Measurements from ENCODE around the gene AGRN.
"Not testable (repeated sequence)": the region's sequence is repeated elsewhere in the genome, so short reads cannot be mapped to it uniquely, and the experiment has no call there.

The AGRN gene

DNA sequence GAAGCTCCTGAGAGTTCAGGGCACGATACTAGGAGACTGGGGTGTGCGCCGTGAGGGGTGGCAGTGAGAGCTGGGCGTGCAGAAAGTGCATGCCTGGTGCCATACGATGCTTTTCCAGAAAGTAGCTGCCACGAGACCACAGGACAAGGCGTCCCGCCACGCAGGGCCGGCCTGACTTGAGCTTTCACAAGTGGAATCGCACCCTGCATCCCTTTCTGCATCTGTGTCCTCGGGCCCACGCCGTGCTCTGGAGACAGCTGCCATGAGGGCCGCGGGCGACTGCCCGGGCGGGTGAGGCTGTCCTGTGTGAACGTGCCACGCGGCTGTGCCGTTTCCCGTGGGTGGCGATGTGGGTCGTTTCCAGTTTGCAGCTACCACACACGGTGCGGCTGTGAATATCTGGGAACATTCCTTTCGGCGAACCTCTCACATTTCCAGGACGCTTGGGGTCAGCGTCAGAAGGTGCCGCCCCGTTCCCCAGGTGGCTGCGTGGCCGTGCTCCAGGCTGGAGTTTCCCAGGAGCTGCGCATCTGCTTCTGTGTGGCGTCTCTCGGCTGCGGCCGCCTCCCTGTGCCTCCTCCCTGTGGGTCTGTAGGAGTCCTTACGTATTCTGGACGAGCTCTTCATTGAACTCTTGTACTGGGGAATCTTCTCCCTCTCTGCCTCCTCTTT is 37.0 kb upstream of the AGRN start:
- WGBS, 2 experiments = 88 to 89% methylated on average over 43 of the region's 43 CpGs
- Histone ChIP-seq H3K9me3 (ENCODE audit: control insufficient read depth, low read length) (no peaks in the 10 kb centered on the region), H3K4me1 (ENCODE audit: control insufficient read depth, insufficient read depth, low read length) (no peaks in the 10 kb centered on the region), H3K4me3 (ENCODE audit: insufficient read depth, low read depth, low read length) (no peak overlapping the region), H3K36me3 (ENCODE audit: control insufficient read depth, insufficient read depth, low read length) (no peaks in the 10 kb centered on the region), H3K27ac (ENCODE audit: insufficient read depth, low read depth, low read length, poor library complexity, severe bottlenecking) (no peak overlapping the region), H3K27me3 (ENCODE audit: control insufficient read depth, insufficient read depth, low read length, poor library complexity, severe bottlenecking) (peaks cover 57% of the 10 kb centered on the region)

DNA sequence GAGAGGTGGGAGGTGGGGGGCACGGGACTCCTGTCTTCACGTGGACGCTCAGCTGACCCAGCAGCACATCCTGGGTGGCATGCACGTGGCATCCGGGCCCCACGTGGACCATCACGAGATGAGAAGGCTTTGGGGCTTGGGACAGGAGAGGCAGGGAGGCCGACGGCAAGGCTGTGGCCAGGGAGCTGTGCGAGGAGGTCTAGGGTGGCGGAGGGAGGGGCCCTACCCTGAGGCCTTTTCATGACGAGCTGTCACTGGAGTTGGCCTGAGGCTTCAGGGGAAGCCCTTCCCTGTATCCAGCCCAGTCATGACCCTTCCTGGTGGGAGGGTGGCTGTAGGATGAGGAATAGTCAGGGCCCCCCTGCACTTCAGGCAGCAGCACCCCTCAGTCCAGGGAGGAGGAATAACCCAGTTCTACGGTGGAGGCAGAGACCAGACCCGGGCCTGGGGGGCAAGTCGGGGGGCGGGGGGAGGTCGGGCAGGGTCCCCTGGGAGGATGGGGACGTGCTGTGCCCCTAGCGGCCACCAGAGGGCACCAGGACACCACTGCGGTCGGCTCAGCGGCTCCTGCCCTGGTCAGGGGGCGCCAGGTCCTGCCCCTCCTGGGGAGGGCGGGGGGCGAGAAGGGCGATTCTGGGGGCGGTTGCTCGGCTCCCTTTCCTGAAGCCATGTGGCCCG is 36.0 kb upstream of the AGRN start:
- H3K27me3 ChIP-seq (ENCODE audit: control insufficient read depth, insufficient read depth, low read length, poor library complexity, severe bottlenecking) = peaks cover 61% of the 10 kb centered on the region
- WGBS, 2 experiments = 21 to 24% methylated on average over 29 of the region's 29 CpGs
- no peaks in the 10 kb centered on the region for H3K9me3 ChIP-seq (ENCODE audit: control insufficient read depth, low read length)

DNA sequence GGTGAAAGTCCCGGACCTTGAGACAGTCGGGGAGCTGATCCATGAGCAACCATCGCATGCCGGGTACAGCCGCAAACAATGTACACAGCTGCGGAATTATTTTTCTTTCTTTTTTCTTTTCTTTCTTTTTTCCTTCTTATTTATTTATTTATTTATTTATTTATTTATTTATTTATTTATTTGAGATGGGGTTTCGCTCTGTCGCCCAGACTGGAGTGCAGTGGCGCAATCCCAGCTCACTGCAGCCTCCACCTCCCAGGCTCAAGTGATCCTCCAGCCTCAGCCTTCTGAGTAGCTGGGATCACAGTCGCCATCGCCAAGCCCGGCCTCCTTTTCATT is 35.5 kb upstream of the AGRN start:
- Histone ChIP-seq H3K4me1 (ENCODE audit: control insufficient read depth, insufficient read depth, low read length) (no peaks in the 10 kb centered on the region), H3K36me3 (ENCODE audit: control insufficient read depth, insufficient read depth, low read length) (no peaks in the 10 kb centered on the region), H3K27ac (ENCODE audit: insufficient read depth, low read depth, low read length, poor library complexity, severe bottlenecking) (no peak overlapping the region), H3K27me3 (ENCODE audit: control insufficient read depth, insufficient read depth, low read length, poor library complexity, severe bottlenecking) (peaks cover 66% of the 10 kb centered on the region), H3K9me3 (ENCODE audit: control insufficient read depth, low read length) (no peaks in the 10 kb centered on the region), H3K4me3 (ENCODE audit: insufficient read depth, low read depth, low read length) (no peak overlapping the region)
- WGBS, 2 experiments = 66 to 71% methylated on average over 9 to 10 of the region's 12 CpGs

More for the DNA sequence above, 36.0 kb upstream of the AGRN start:
- H3K4me1 ChIP-seq (ENCODE audit: control insufficient read depth, insufficient read depth, low read length) = no peaks in the 10 kb centered on the region
- no peak overlapping the region for H3K27ac ChIP-seq (ENCODE audit: insufficient read depth, low read depth, low read length, poor library complexity, severe bottlenecking)
- no peak overlapping the region for H3K4me3 ChIP-seq (ENCODE audit: insufficient read depth, low read depth, low read length)
- H3K36me3 ChIP-seq (ENCODE audit: control insufficient read depth, insufficient read depth, low read length) = no peaks in the 10 kb centered on the region

DNA sequence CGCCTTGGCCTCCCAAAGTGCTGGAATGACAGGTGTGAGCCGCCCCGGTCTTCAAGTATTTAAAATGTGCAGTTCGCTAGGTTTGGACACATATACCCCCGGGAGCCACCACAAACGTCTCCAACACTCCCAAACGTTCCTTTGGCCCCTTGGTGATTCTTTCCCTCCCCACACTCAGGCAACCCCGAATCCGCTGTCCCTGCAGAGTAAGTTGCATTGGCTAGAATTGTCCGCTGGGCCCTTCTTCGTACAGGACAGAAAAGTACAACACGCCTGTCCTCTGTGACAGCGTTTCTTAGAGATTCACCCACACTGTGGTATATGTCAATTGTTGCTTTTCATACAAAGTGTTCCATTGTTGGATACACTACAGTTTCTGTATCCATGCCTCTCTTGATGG is 34.8 kb upstream of the AGRN start:
- H3K27ac ChIP-seq (ENCODE audit: insufficient read depth, low read depth, low read length, poor library complexity, severe bottlenecking) = no peak overlapping the region
- H3K27me3 ChIP-seq (ENCODE audit: control insufficient read depth, insufficient read depth, low read length, poor library complexity, severe bottlenecking) = peaks cover 67% of the 10 kb centered on the region
- WGBS, 2 experiments = 84 to 85% methylated on average over 13 of the region's 13 CpGs
- H3K36me3 ChIP-seq (ENCODE audit: control insufficient read depth, insufficient read depth, low read length) = no peaks in the 10 kb centered on the region
- H3K4me1 ChIP-seq (ENCODE audit: control insufficient read depth, insufficient read depth, low read length) = no peaks in the 10 kb centered on the region
- no peaks in the 10 kb centered on the region for H3K9me3 ChIP-seq (ENCODE audit: control insufficient read depth, low read length)
- H3K4me3 ChIP-seq (ENCODE audit: insufficient read depth, low read depth, low read length) = no peak overlapping the region

DNA sequence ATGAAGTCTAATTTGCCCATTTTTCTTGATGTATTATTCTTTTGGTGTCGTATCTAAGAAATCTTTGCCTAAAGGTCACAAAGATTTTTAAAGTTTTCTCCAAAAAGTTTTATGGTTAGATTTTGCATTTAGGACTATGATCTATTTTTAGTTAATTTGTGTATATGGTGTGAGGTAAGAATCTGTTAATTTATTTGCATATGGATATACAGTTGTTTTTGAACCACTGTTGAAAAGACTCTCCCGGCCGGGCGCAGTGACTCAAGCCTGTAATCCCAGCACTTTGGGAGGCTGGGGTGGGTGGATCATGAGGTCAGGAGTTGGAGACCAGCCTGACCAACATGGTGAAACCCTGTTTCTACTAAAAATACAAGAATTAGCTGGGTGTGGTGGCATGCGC is 31.9 kb upstream of the AGRN start:
- not testable (repeated sequence) for H3K36me3 ChIP-seq (ENCODE audit: control insufficient read depth, insufficient read depth, low read length); H3K4me1 ChIP-seq (ENCODE audit: control insufficient read depth, insufficient read depth, low read length); H3K4me3 ChIP-seq (ENCODE audit: insufficient read depth, low read depth, low read length); H3K27ac ChIP-seq (ENCODE audit: insufficient read depth, low read depth, low read length, poor library complexity, severe bottlenecking); H3K9me3 ChIP-seq (ENCODE audit: control insufficient read depth, low read length)
- peaks cover 54% of the 10 kb centered on the region for H3K27me3 ChIP-seq (ENCODE audit: control insufficient read depth, insufficient read depth, low read length, poor library complexity, severe bottlenecking)
- 82 to 87% methylated on average over 5 of the region's 5 CpGs for WGBS, 2 experiments

DNA sequence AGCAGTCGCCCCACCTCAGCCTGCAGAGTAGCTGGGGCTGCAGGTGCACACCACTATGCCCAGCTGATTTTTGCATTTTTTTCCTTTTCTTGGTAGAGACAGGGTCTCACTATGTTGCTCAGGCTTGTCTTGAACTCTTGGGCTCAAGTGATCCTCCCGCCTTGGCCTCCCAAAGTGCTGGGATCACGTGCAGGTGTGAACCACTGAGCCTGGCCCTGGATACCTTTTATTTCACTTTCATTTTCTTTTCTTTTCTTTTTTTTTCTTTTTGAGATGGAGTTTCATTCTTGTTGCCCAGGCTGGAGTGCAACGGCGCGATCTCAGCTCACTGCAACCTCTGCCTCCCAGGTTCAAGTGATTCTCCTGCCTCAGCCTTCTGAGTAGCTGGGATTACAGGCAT is 28.6 kb upstream of the AGRN start:
- not testable (repeated sequence) for H3K9me3 ChIP-seq (ENCODE audit: control insufficient read depth, low read length); H3K27ac ChIP-seq (ENCODE audit: insufficient read depth, low read depth, low read length, poor library complexity, severe bottlenecking); H3K4me3 ChIP-seq (ENCODE audit: insufficient read depth, low read depth, low read length); H3K36me3 ChIP-seq (ENCODE audit: control insufficient read depth, insufficient read depth, low read length); H3K4me1 ChIP-seq (ENCODE audit: control insufficient read depth, insufficient read depth, low read length)
- WGBS, 2 experiments = 92% methylated on average over 6 of the region's 6 CpGs
- peaks cover 44% of the 10 kb centered on the region for H3K27me3 ChIP-seq (ENCODE audit: control insufficient read depth, insufficient read depth, low read length, poor library complexity, severe bottlenecking)

DNA sequence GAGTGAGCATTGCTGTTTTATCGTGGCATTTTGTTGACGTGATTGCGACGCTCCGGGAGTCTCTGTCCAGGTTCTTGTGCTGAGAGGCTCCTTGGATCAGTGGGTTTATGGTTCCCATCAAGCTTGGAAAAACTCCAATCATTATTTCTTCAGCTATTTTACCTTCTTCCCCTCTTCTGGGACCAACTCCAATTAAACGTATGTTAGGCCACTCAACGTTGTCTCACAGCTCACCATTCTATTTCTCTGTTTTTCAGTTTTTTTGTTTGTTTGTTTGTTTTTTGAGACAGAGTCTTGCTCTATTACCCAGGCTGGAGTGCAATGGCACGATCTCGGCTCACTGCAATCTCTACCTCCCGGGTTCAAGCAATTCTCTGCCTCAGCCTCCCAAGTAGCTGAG is 28.0 kb upstream of the AGRN start:
- Histone ChIP-seq H3K9me3 (ENCODE audit: control insufficient read depth, low read length) (no peaks in the 10 kb centered on the region), H3K27me3 (ENCODE audit: control insufficient read depth, insufficient read depth, low read length, poor library complexity, severe bottlenecking) (peaks cover 44% of the 10 kb centered on the region), H3K4me1 (ENCODE audit: control insufficient read depth, insufficient read depth, low read length) (no peaks in the 10 kb centered on the region), H3K4me3 (ENCODE audit: insufficient read depth, low read depth, low read length) (no peak overlapping the region), H3K36me3 (ENCODE audit: control insufficient read depth, insufficient read depth, low read length) (no peaks in the 10 kb centered on the region), H3K27ac (ENCODE audit: insufficient read depth, low read depth, low read length, poor library complexity, severe bottlenecking) (no peak overlapping the region)
- 86 to 90% methylated on average over 10 of the region's 10 CpGs for WGBS, 2 experiments

DNA sequence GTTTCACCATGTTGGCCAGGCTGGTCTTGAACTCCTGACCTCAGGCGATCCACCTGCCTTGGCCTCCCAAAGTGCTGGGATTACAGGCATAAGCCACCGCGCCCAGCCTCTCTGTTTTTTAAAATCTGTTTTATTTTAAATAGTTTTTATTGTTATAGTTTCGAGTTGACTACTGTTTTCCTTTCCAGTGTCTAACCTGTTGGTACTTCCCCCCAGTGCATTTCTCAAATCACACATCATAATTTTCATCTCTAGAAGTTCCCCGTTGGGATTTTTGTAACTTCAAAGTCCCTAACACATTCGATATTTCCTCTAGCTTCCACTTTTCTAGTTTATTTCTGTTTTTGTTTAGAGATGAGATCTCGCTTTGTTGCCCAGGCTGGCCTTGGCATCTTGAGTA is 27.6 kb upstream of the AGRN start:
- Histone ChIP-seq H3K4me3 (ENCODE audit: insufficient read depth, low read depth, low read length) (no peak overlapping the region), H3K4me1 (ENCODE audit: control insufficient read depth, insufficient read depth, low read length) (peaks cover 4% of the 10 kb centered on the region), H3K27me3 (ENCODE audit: control insufficient read depth, insufficient read depth, low read length, poor library complexity, severe bottlenecking) (peaks cover 48% of the 10 kb centered on the region), H3K9me3 (ENCODE audit: control insufficient read depth, low read length) (no peaks in the 10 kb centered on the region), H3K27ac (ENCODE audit: insufficient read depth, low read depth, low read length, poor library complexity, severe bottlenecking) (no peak overlapping the region), H3K36me3 (ENCODE audit: control insufficient read depth, insufficient read depth, low read length) (no peaks in the 10 kb centered on the region)
- 91 to 95% methylated on average over 6 of the region's 7 CpGs for WGBS, 2 experiments

DNA sequence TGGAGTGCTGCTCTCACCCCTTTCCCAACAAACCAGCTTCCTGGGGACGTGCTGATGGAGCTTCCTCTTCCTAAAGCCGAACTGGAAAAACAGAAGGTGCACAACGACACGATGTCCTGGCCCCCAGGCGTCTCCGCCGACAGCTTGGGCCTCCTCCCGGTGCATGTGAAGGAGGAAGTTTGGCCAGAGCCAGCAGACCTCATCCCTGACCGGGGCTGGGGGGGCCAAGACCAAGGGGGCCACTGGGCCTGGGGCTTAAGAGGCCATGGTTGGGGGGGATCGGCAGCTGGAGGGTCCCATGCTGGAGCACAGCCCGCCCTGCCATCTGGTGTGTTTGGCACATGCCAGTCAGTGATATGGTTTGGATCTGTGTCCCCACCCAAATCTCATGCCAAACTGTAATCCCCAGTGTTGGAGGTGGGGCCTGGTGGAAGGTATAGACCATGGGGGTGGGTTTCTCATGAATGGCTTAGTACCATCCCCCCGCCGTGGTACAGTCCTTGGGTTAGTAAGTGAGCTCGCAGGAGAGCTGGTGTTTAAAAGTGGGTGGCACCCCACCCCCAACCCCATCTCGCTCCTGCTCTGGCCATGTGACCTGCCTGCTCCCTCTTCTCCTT is 26.4 kb upstream of the AGRN start:
- 79 to 81% methylated on average over 15 of the region's 15 CpGs for WGBS, 2 experiments
- H3K27me3 ChIP-seq (ENCODE audit: control insufficient read depth, insufficient read depth, low read length, poor library complexity, severe bottlenecking) = peaks cover 58% of the 10 kb centered on the region
- H3K27ac ChIP-seq (ENCODE audit: insufficient read depth, low read depth, low read length, poor library complexity, severe bottlenecking) = no peak overlapping the region
- H3K36me3 ChIP-seq (ENCODE audit: control insufficient read depth, insufficient read depth, low read length) = no peaks in the 10 kb centered on the region
- H3K9me3 ChIP-seq (ENCODE audit: control insufficient read depth, low read length) = no peaks in the 10 kb centered on the region
- no peak overlapping the region for H3K4me3 ChIP-seq (ENCODE audit: insufficient read depth, low read depth, low read length)
- peaks cover 10% of the 10 kb centered on the region for H3K4me1 ChIP-seq (ENCODE audit: control insufficient read depth, insufficient read depth, low read length)

DNA sequence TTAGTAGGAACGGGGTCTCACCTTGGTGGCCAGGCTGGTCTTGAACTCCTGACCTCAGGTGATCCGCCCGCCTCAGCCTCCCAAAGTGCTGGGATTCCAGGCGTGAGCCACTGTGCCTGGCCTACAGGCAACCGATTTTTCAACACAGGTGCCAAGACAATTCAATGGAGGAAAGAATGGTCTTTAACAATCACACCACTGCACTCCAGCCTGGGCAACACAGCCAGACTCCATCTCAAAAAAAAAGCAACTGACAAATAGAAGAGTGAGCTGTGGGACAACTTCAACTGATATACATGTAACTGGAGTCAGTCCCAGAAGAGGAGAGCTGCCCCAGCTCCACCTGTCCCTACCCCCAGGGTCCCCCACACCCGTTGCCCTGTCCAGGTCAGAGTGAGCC is 25.4 kb upstream of the AGRN start:
- H3K27me3 ChIP-seq (ENCODE audit: control insufficient read depth, insufficient read depth, low read length, poor library complexity, severe bottlenecking) = peaks cover 60% of the 10 kb centered on the region
- not testable (repeated sequence) for H3K27ac ChIP-seq (ENCODE audit: insufficient read depth, low read depth, low read length, poor library complexity, severe bottlenecking); H3K4me1 ChIP-seq (ENCODE audit: control insufficient read depth, insufficient read depth, low read length); H3K4me3 ChIP-seq (ENCODE audit: insufficient read depth, low read depth, low read length); H3K36me3 ChIP-seq (ENCODE audit: control insufficient read depth, insufficient read depth, low read length); H3K9me3 ChIP-seq (ENCODE audit: control insufficient read depth, low read length)
- 88 to 93% methylated on average over 6 of the region's 6 CpGs for WGBS, 2 experiments
